Right lobe of liver (tissue), 6 donors: ENCODE measurements around the gene FUBP3. TPM values are rescaled to one million over a fixed set of nuclear protein-coding genes. Genes with fewer than 3 reads are reported as not detected.

Source experiments
- ATAC-seq, 4 donors: fragments of 200-7000 bp; cut with Tn5 transposase; one replicate each; pipeline ENCODE4 v1.9.1; 2020; ENCODE audit warnings: mild to moderate bottlenecking in 4 of 4, moderate library complexity in 4 of 4
- DNase-seq, 3 donors: peaks; one replicate each; pipeline ENCODE4 v3.0.0-alpha.2; 2020
- H3K27ac ChIP-seq, 3 donors: fragments of 200-600 bp; one replicate each; pipeline ENCODE4 v1.8.0; 2022
- H3K27me3 ChIP-seq, 2 donors: fragments of 200-600 bp; one replicate each; pipeline ENCODE4 v1.8.0; 2022
- H3K36me3 ChIP-seq, 4 donors: fragments of 200-600 bp; sonication (generic) in 1 of 4; one replicate each; pipeline versions ENCODE4 v1.5.1 to v1.8.0; 2017 to 2022; ENCODE audit warnings: control low read depth in 1 of 4
- H3K4me1 ChIP-seq, 4 donors: fragments of 200-600 bp; sonication (generic) in 1 of 4; one replicate each; pipeline versions ENCODE4 v1.5.1 to v1.8.0; 2017 to 2022; ENCODE audit warnings: control low read depth in 1 of 4
- H3K4me3 ChIP-seq, 3 donors: fragments of 200-600 bp; one replicate each; pipeline ENCODE4 v1.8.0; 2022
- H3K9me3 ChIP-seq, 4 donors: fragments of 200-600 bp; sonication (generic) in 1 of 4; one replicate each; pipeline versions ENCODE4 v1.5.1 to v1.8.0; 2017 to 2022; ENCODE audit warnings: control low read depth in 1 of 4
- POLR2A ChIP-seq: fragments of 450-650 bp; IDR thresholded peaks from one replicate; pipeline ENCODE4 v1.6.1; 2017; ENCODE audit warnings: antibody characterized with exemption, mild to moderate bottlenecking
- WGBS: methylation state at CpG from one replicate; pipeline ENCODE4 v1.1.6; 2018; ENCODE audit warnings: low coverage, low lambda C conversion rate; ENCODE audit not compliant: insufficient coverage; ENCODE audit errors: missing lambda C conversion rate; 5-methylcytosine and 5-hydroxymethylcytosine counted together
- intact Hi-C, 2 donors: fragments of 100-400 bp; cut with DNase I; formaldehyde crosslinking; loops; one replicate each; pipeline versions ENCODE4 v1.11.2 to v1.14.1; 2022
- total RNA-seq, 6 experiments: library from RNA; depleted of rRNA in 2 of 6; stranded (reverse); fragments of >200 nt in 2 of 6; fragmentation: NEBNext Ultra II Directional in 3 of 6; extraction: Animal tissue kit (Norgen Biotek cat#: 25700) in 3 of 6; gene quantifications; one replicate each; pipeline versions ENCODE4 v1.1.0 to v1.2.4, GENCODE V29; 2016 to 2023
- TF ChIP-seq, protein P1 (sequence below), 4 donors: fragments of 200-600 bp in 3 of 4; fragments of 450-650 bp in 1 of 4; IDR thresholded peaks; one replicate each; pipeline versions ENCODE4 v1.5.1 to v1.8.0; 2016 to 2022; ENCODE audit warnings: antibody characterized with exemption in 4 of 4, mild to moderate bottlenecking in 2 of 4
- donor health status: DM: no; HTN: yes; CAD: no.
- donor health status: DM: no; HTN: no; CAD: no.
- donor health status: DM: no; HTN: no; CAD: no.
- donor health status: DM: no; HTN: yes; CAD: no.
- donor health status: DM: no; HTN: yes; CAD: no.

Gene FUBP3
- total RNA-seq, 6 experiments from 2014 or later = 21.3 to 35.7 (median 25.2) TPM

DNA sequence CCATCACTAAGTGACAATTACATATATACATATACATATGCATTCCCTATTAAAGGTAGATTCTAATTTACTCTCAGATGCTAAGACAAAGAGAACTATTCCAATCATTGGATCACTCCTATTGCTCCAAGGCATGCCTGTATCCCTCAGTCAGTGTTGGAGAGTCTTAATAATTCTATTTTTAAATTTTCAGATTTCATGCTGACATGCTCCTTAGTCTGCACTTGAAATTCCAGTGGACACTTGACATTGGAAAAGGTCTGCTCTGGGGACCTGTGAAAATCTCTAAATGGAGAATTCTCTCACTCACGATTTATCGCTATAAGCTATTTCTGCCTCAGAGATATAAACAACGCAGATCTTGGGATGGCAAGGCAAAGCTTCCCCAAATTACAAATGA is 3.9 kb upstream of the FUBP3 start:
- ATAC-seq = no peak
- peaks cover 0 to 28% (median 5%) of the 10 kb centered on the region in 4 donors for H3K4me1 ChIP-seq
- TF ChIP-seq, protein P1, sequence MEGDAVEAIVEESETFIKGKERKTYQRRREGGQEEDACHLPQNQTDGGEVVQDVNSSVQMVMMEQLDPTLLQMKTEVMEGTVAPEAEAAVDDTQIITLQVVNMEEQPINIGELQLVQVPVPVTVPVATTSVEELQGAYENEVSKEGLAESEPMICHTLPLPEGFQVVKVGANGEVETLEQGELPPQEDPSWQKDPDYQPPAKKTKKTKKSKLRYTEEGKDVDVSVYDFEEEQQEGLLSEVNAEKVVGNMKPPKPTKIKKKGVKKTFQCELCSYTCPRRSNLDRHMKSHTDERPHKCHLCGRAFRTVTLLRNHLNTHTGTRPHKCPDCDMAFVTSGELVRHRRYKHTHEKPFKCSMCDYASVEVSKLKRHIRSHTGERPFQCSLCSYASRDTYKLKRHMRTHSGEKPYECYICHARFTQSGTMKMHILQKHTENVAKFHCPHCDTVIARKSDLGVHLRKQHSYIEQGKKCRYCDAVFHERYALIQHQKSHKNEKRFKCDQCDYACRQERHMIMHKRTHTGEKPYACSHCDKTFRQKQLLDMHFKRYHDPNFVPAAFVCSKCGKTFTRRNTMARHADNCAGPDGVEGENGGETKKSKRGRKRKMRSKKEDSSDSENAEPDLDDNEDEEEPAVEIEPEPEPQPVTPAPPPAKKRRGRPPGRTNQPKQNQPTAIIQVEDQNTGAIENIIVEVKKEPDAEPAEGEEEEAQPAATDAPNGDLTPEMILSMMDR (IDR thresholded peaks at IDR 0.05) = no peak
- TF ChIP-seq POLR2A = no peak
- intact Hi-C loops = no loop called here
- no peak for DNase-seq
- no peaks in the 10 kb centered on the region for H3K27me3 ChIP-seq
- H3K36me3 ChIP-seq = peaks cover 0 to under 1% (median 0%) of the 10 kb centered on the region in 4 donors
- no peak overlapping the region for H3K27ac ChIP-seq
- no peak overlapping the region for H3K4me3 ChIP-seq
- H3K9me3 ChIP-seq = no peaks in the 10 kb centered on the region
- WGBS = 94% methylated on average over 3 of the region's 3 CpGs

DNA sequence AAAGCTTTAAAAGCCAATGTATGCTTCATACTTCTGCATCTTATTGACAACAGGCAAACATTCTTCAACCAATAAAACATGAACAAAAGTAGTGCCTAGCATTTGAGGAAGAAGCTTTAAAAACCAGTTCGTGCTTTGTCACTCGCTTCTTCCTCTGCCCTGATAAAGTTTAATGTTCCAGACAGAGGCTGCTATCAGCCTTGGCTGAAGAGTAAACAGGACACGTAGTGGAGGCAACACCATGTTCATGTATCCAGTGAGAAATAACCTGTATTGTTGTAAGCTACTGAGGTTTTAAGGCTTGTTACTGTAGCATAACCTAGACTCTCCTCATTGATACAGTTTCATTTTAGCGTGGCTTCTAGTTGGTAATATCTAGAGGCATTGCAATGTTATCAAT is 3.2 kb upstream of the FUBP3 start:
- DNase-seq = no peak

DNA sequence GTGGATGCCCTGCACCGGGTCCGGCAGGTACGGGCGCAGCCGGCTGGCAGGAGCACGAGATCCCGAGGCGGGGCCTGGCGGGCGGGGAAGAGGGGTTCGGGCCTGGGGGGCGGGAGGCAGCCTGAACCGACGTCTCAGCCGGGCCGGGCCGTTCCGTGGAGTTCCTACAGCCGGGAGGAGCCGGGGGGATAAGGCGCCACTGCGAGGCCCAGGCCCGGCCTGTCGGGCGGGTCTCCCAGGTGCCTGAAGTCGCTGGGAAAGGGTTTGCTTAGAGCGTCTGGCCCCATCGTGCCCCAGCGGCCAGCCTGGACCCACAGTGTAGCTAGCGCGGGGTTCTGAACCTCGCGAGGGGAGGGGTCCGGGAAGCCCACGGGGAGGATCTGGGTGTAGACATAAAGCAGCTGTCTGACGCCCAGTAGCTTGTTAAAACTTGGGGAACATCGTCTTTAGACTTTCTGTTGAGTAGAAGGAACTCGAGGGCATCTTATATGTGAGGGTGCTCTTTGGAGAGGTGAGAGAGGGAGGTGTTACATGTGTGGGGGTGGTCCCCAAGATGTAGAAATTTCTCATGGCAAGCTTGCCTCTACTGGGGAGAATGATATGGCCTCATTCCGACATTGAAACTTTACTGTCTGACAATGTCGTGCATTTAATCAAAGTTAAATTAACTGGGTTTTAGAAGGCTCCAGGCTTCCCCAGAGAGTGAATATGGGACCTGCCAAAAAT is 524 bp downstream of the FUBP3 start:
- peak in 3 of 4 donors; percentile 3 to 34 (median 21) for ATAC-seq
- TF ChIP-seq POLR2A = no peak
- TF ChIP-seq, protein P1 (IDR thresholded peaks at IDR 0.05) = no peak
- no peak for DNase-seq
- peaks cover 0 to 40% (median 12%) of the 10 kb centered on the region in 4 donors for H3K4me1 ChIP-seq
- peak overlapping the region; percentile 96 to 100 (median 99) for H3K4me3 ChIP-seq
- H3K27me3 ChIP-seq = no peaks in the 10 kb centered on the region
- intact Hi-C loops = no loop called here
- peak overlapping the region; percentile 79 to 84 (median 81) for H3K27ac ChIP-seq
- no peaks in the 10 kb centered on the region for H3K9me3 ChIP-seq
- 0% methylated on average over 13 of the region's 40 CpGs for WGBS
- H3K36me3 ChIP-seq = peaks cover 0 to 2% (median 0%) of the 10 kb centered on the region in 4 donors

More for the DNA sequence above, 3.2 kb upstream of the FUBP3 start:
- no peaks in the 10 kb centered on the region for H3K27me3 ChIP-seq
- H3K4me1 ChIP-seq = peaks cover 0 to 35% (median 8%) of the 10 kb centered on the region in 4 donors
- H3K9me3 ChIP-seq = no peaks in the 10 kb centered on the region
- H3K4me3 ChIP-seq = no peak overlapping the region
- intact Hi-C loops = no loop called here
- H3K36me3 ChIP-seq = peaks cover 0 to 2% (median 0%) of the 10 kb centered on the region in 4 donors
- peak overlapping the region in 1 of 3 donors; percentile 24 for H3K27ac ChIP-seq
- TF ChIP-seq, protein P1 (IDR thresholded peaks at IDR 0.05) = no peak
- TF ChIP-seq POLR2A = no peak
- peak; percentile 28 to 43 (median 33) for ATAC-seq
- WGBS = 23% methylated on average over 4 of the region's 4 CpGs

DNA sequence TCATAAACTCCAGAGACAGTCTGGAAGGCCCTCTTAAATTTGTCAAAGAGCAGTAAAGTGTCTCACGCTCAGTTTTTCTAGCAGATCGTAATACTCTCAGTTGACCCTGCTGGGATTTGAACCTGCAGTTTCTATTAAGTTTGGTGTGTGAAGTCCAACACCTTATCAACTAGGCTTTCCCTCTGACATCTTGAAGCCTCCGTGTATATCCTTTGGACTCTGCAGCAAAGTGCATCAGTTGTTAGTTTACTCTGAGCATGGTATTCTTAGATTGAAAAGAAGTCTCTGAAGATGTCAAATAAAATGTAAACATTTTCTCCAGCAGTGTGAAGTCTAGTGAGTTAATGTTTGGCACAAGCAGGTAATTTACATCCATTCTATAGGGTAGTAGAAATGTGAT is 2.4 kb downstream of the FUBP3 start:
- TF ChIP-seq, protein P1 (IDR thresholded peaks at IDR 0.05) = no peak
- TF ChIP-seq POLR2A = no peak
- ATAC-seq = no peak
- WGBS = 67% methylated on average over 3 of the region's 3 CpGs

More for the DNA sequence above, 2.4 kb downstream of the FUBP3 start:
- Histone ChIP-seq H3K36me3 (peaks cover 0 to 2% (median 0%) of the 10 kb centered on the region in 4 donors), H3K27me3 (no peaks in the 10 kb centered on the region), H3K4me1 (peaks cover 0 to 31% (median 12%) of the 10 kb centered on the region in 4 donors), H3K27ac (no peak overlapping the region), H3K9me3 (no peaks in the 10 kb centered on the region), H3K4me3 (no peak overlapping the region)
- intact Hi-C loops = no loop called here
- DNase-seq = no peak
